Measurements from ENCODE around the gene NCLN. TPM values are rescaled to one million over a fixed set of nuclear protein-coding genes. Genes with fewer than 3 reads are reported as not detected.
A peak's percentile ranks its signal among the peaks of the same experiment; 100 is the strongest.

Gene NCLN
- total RNA-seq, 1 experiment from 2014 or later: 74.7 TPM

- no peaks in the 10 kb centered on the region for H3K79me2 ChIP-seq (ENCODE audit: low read length)
- H4K20me1 ChIP-seq (ENCODE audit: low read length): no peaks in the 10 kb centered on the region
- no peaks in the 10 kb centered on the region for H3K9me2 ChIP-seq (replicated peaks; ENCODE audit: low read length)
- no peak overlapping the region for H2AFZ ChIP-seq (ENCODE audit: low read length)
- CTCF ChIA-PET: no interaction called here
- no peaks in the 10 kb centered on the region for H3F3A ChIP-seq (ENCODE audit: low read length, unreplicated experiment)
- intact Hi-C loops (cut with micrococcal nuclease): no loop called here
- POLR2A ChIA-PET (ENCODE audit: unreplicated experiment): no interaction called here
- H3K9ac ChIP-seq (ENCODE audit: low read length): no peak overlapping the region
- H3K4me1 ChIP-seq (ENCODE audit: insufficient read depth, low read length): no peaks in the 10 kb centered on the region
- H3K27ac ChIP-seq (ENCODE audit: low read length): no peak overlapping the region
- no peak for DNase-seq
- H3K4me3 ChIP-seq (ENCODE audit: low read length): no peak overlapping the region
- ATAC-seq: no peak
- TF ChIP-seq CTCF (conservative IDR thresholded peaks at IDR 0.05; ENCODE audit: low read depth, low read length): no peak
- no peak for TF ChIP-seq EZH2phosphoT487 (IDR thresholded peaks at IDR 0.05; ENCODE audit: borderline replicate concordance, low read length)
- TF ChIP-seq EZH2 (IDR thresholded peaks at IDR 0.05; ENCODE audit: low read length, unreplicated experiment): no peak
- no TSS peak for BruUV-seq (replicated peaks)
- H3K27me3 ChIP-seq (ENCODE audit: low read length): no peaks in the 10 kb centered on the region
- no peaks in the 10 kb centered on the region for H3K9me3 ChIP-seq (ENCODE audit: low read length)
- no peaks in the 10 kb centered on the region for H3K36me3 ChIP-seq (ENCODE audit: low read depth, low read length)
- H3K4me2 ChIP-seq (ENCODE audit: low read length): no peak overlapping the region
Measured at GRCh38 chr19:3222709-3223108, 37.0 kb downstream of the NCLN start.

GRCh38 chr19:3224346-3225168 lies 38.8 kb downstream of the NCLN start, which contains the start of gene CELF5:
CELF5 (plus strand) TSS chr19:3224661; CDS start chr19:3224740, 79 bp downstream.
- CTCF ChIA-PET: interaction anchor here (0.6 kb wide), 1 partner anchor 33 kb away, joined by 3 read pairs; no protein-coding TSS in a partner anchor
- POLR2A ChIA-PET (ENCODE audit: unreplicated experiment): no interaction called here
- Histone ChIP-seq H3K27me3 (ENCODE audit: low read length) (no peaks in the 10 kb centered on the region; the same call in 1 of the 2 replicates), H3K9me2 (replicated peaks; ENCODE audit: low read length) (no peaks in the 10 kb centered on the region), H3K36me3 (ENCODE audit: low read depth, low read length) (no peaks in the 10 kb centered on the region), H3K4me2 (ENCODE audit: low read length) (no peak within 1 kb of the TSS), H3K27ac (ENCODE audit: low read length) (no peak within 1 kb of the TSS), H3K79me2 (ENCODE audit: low read length) (no peaks in the 10 kb centered on the region), H3K4me3 (ENCODE audit: low read length) (no peak within 1 kb of the TSS), H3F3A (ENCODE audit: low read length, unreplicated experiment) (no peaks in the 10 kb centered on the region), H3K9ac (ENCODE audit: low read length) (no peak within 1 kb of the TSS), H3K4me1 (ENCODE audit: insufficient read depth, low read length) (no peaks in the 10 kb centered on the region), H4K20me1 (ENCODE audit: low read length) (no peaks in the 10 kb centered on the region), H3K9me3 (ENCODE audit: low read length) (no peaks in the 10 kb centered on the region), H2AFZ (ENCODE audit: low read length) (no peak within 1 kb of the TSS)
- TF ChIP-seq EZH2 (IDR thresholded peaks at IDR 0.05; ENCODE audit: low read length, unreplicated experiment) (no peak), CTCF (conservative IDR thresholded peaks at IDR 0.05; ENCODE audit: low read depth, low read length) (no peak; the same call in 1 of the 2 replicates), EZH2phosphoT487 (IDR thresholded peaks at IDR 0.05; ENCODE audit: borderline replicate concordance, low read length) (no peak)
- ATAC-seq (peak; percentile 50), DNase-seq (peak; percentile 30)
- no TSS peak for BruUV-seq (replicated peaks)
- intact Hi-C loops (cut with micrococcal nuclease): no loop called here

- DNase-seq: no peak
- no peak overlapping the region for H3K4me3 ChIP-seq (ENCODE audit: low read length)
- ATAC-seq: no peak
Measured at GRCh38 chr19:3225169-3225485, 39.4 kb downstream of the NCLN start.

More at GRCh38 chr19:3225169-3225485, 39.4 kb downstream of the NCLN start:
- H3K36me3 ChIP-seq (ENCODE audit: low read depth, low read length): no peaks in the 10 kb centered on the region
- H2AFZ ChIP-seq (ENCODE audit: low read length): no peak overlapping the region
- H3K9ac ChIP-seq (ENCODE audit: low read length): no peak overlapping the region
- no TSS peak for BruUV-seq (replicated peaks)
- H3K79me2 ChIP-seq (ENCODE audit: low read length): no peaks in the 10 kb centered on the region
- H4K20me1 ChIP-seq (ENCODE audit: low read length): no peaks in the 10 kb centered on the region
- intact Hi-C loops (cut with micrococcal nuclease): no loop called here
- H3K27ac ChIP-seq (ENCODE audit: low read length): no peak overlapping the region
- H3K4me1 ChIP-seq (ENCODE audit: insufficient read depth, low read length): no peaks in the 10 kb centered on the region
- no peak overlapping the region for H3K4me2 ChIP-seq (ENCODE audit: low read length)
- ChIA-PET CTCF (no interaction called here), POLR2A (ENCODE audit: unreplicated experiment) (no interaction called here)
- no peaks in the 10 kb centered on the region for H3K9me3 ChIP-seq (ENCODE audit: low read length)
- H3K27me3 ChIP-seq (ENCODE audit: low read length): no peaks in the 10 kb centered on the region; the same call in 1 of the 2 replicates
- no peaks in the 10 kb centered on the region for H3K9me2 ChIP-seq (replicated peaks; ENCODE audit: low read length)
- no peak for TF ChIP-seq CTCF (conservative IDR thresholded peaks at IDR 0.05; ENCODE audit: low read depth, low read length)
- no peak for TF ChIP-seq EZH2phosphoT487 (IDR thresholded peaks at IDR 0.05; ENCODE audit: borderline replicate concordance, low read length)
- no peak for TF ChIP-seq EZH2 (IDR thresholded peaks at IDR 0.05; ENCODE audit: low read length, unreplicated experiment)
- no peaks in the 10 kb centered on the region for H3F3A ChIP-seq (ENCODE audit: low read length, unreplicated experiment)

Measured in PC-3 (cell line).